NCI-H146 treated with DMSO at 0.1 percent for 48 hours (cell line): ENCODE results near the gene PKIG.
"Not testable (repeated sequence)": the region's sequence is repeated elsewhere in the genome, so short reads cannot be mapped to it uniquely, and the experiment has no call there.

Experiments used
- DNase-seq: peaks from one replicate; lab custom pipeline; 2025; ENCODE audit not compliant: unreplicated experiment; lab: John Stamatoyannopoulos, UW

PKIG gene

GRCh38 chr20:44571362-44571988 is 10.9 kb upstream of the PKIG start:
- no peak for DNase-seq

- no peak for DNase-seq
These were observed 9.6 kb upstream of the PKIG start for GRCh38 chr20:44572551-44573500.

GRCh38 chr20:44573501-44573869 is 8.9 kb upstream of the PKIG start:
- DNase-seq, result no peak

- no peak for DNase-seq
These were observed 8.0 kb upstream of the PKIG start for GRCh38 chr20:44574372-44574771.

- DNase-seq, result no peak
These were observed 6.1 kb upstream of the PKIG start for GRCh38 chr20:44576297-44576696.

GRCh38 chr20:44579313-44580081 is 2.9 kb upstream of the PKIG start:
- no peak for DNase-seq

- no peak for DNase-seq
These were observed 1.7 kb upstream of the PKIG start for GRCh38 chr20:44580581-44581268.

GRCh38 chr20:44581515-44581914 is 864 bp upstream of the PKIG start:
- no peak for DNase-seq

GRCh38 chr20:44583157-44583556 is 778 bp downstream of the PKIG start:
- no peak for DNase-seq

- no peak for DNase-seq
These were observed 1.8 kb downstream of the PKIG start for GRCh38 chr20:44584162-44584561.

GRCh38 chr20:44585057-44585963 is 2.9 kb downstream of the PKIG start:
- no peak for DNase-seq

- DNase-seq, result no peak
These were observed 4.0 kb downstream of the PKIG start for GRCh38 chr20:44586289-44586911.

GRCh38 chr20:44587035-44587980 is 4.9 kb downstream of the PKIG start:
- DNase-seq, result no peak

- not testable (repeated sequence) for DNase-seq
These were observed 5.9 kb downstream of the PKIG start for GRCh38 chr20:44588321-44588720.

GRCh38 chr20:44589537-44589936 is 7.2 kb downstream of the PKIG start:
- no peak for DNase-seq

GRCh38 chr20:44590980-44591778 is 8.8 kb downstream of the PKIG start:
- DNase-seq, result no peak

GRCh38 chr20:44592366-44592765 is 10.0 kb downstream of the PKIG start:
- DNase-seq, result no peak

- DNase-seq, result no peak
These were observed 11.4 kb downstream of the PKIG start for GRCh38 chr20:44593751-44594150.
